Measurements from ENCODE around the gene IRF2BP2.

Gene IRF2BP2

DNA sequence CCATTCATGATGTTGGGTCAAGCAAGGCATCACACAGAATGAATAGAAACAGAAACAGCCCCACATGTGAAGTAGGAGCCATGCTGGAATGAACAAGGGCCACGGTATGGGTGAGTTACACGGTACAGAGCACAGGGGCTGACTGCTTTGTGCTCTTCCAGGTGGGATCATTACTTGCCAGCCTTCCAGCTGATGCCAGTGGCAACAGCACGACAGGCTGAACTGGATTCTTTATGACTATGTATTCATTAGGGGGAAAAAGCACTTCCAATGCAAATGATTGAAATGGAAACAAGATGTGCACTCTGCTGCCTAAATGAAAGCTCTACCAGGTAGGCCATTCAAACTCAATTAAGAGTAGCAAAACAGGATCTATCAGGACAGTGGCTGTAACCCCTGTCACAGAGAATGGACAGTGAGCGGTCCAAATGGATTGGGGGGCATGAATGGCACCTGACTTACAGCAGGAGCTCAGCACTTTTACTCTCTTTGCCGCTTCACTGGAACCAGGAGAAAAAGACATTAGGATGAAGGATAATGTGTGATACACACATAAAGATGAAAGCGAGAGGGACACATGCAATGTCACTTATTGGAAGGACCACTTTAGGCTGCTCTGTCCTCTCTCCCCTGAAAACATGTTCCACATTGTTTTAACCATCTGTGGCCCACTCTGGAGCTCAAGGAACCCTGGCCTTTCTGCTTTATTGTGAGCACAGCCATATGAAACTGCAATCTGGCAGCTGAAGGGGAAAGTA, 23.4 kb upstream of the IRF2BP2 start:
- DNase-seq: no peak

DNA sequence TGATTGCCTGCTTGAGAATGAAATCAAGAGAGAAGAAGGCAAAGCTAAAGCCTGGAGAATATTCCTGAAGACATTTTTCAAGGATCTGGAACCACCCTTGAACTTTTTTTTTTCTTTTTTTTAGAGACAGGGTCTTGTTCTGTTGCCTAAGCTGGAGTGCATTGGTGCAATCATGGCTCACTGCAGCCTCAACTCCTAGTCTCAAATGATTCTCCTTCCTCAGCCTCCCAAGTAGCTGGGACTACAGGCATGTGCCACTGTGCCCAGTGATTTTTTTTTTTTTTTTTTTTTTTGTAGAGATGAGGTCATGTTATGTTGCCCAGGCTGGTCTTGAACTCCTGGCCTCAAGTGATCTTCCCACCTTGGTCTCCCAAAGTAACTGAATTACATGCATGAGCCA, 22.2 kb upstream of the IRF2BP2 start:
- DNase-seq: no peak

- DNase-seq: no peak
These were observed 21.7 kb upstream of the IRF2BP2 start for GRCh38 chr1:234631721-234632125.

DNA sequence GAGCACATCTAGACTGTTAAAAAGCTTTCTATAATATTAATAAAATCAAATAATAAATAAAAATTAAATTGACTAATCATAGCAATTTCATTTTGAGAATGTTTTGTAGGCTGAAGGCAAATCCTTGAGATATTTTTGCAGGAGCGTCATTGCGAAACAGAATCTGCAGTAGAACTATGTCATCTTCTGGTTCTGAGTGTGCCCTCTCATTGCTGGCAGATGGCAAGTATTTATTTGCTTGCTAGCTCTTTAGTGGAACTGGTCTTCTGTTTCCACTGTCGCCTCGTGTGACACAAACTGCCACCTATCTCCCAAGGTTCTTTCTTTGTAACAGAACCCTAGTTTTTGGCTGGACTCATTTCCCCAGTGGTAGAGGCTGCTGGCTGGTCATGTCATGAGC, 19.0 kb upstream of the IRF2BP2 start:
- no peak for DNase-seq

DNA sequence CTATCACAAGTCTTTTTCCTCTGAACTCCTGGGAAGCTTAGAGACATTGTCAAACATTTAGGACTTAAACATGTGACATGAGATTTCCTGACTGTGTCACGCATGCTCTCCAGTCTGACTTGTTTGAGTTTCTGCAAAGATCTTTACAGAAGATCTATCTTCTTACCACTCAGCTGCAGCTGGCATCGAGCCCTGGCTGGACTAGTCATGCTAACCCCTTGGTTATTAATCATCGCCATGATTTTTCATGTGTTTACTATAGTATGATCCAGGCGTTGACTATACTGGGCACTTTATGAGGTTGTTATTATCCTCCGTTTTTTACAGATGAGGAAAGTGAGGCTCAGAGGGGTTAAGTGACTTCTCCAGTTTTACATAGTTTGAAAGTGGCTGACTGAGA, 18.1 kb upstream of the IRF2BP2 start:
- no peak for DNase-seq

GRCh38 chr1:234627009-234627950, 17.3 kb upstream of the IRF2BP2 start:
- no peak for DNase-seq

- DNase-seq: no peak
These were observed 16.4 kb upstream of the IRF2BP2 start for GRCh38 chr1:234626391-234626790.

GRCh38 chr1:234624724-234625117, 14.7 kb upstream of the IRF2BP2 start:
- DNase-seq: no peak

GRCh38 chr1:234621657-234622335, 11.8 kb upstream of the IRF2BP2 start:
- no peak for DNase-seq

DNA sequence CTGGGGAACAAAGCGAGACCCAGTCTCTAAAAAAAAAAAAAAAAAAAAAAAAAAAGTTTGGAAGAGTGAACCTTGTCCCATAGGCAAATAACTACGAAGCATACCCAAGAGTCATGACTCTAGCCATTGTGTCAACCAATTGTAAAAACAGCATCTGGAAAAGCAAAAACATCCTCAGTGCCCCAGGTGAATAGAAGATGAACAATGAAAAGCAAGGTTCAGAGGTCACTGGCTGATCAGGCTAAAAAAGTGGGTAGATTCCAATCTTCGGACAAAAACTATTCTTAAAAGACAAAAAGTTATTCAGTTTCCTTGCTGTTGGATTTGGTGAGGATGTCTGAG, 11.1 kb upstream of the IRF2BP2 start:
- no peak for DNase-seq

GRCh38 chr1:234620272-234621126, 10.5 kb upstream of the IRF2BP2 start:
- no peak for DNase-seq

DNA sequence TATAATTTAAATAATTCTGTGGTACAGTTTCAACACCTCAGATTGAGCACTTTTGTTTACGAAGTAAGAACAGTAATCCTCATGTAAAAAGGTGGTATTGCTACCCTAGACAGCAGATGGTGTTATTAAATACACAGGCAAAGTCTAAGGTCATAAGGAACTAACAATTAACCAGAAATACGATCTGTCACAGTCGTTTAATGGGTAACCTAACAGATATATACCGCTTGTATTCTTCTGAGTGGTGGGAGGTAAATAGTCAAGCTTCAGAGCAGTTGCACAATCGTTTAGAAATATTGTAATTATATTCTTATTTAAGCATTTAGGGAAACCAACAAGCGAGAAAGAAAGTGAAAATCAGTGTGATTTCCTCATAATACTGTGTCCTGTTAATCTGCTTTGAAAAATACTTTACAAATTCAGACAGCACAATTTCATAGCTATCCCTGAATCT, 9.8 kb upstream of the IRF2BP2 start:
- no peak for DNase-seq

- no peak for DNase-seq
These were observed 9.1 kb upstream of the IRF2BP2 start for GRCh38 chr1:234619071-234619480.

DNA sequence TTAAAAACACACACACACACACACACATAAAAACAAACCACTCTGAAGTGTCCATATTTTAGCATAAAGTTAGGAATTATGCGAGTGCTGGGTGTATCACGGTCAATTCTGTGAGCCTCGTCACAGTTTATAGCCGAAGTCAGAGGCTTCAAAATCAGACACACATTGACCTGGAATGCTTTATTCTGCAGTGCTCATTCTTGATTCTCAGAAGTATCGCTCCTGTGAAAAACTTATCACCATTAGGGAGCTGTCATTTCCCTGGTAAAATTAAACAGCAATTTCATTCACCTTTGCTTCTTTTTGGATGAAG, 8.7 kb upstream of the IRF2BP2 start:
- no peak for DNase-seq

DNA sequence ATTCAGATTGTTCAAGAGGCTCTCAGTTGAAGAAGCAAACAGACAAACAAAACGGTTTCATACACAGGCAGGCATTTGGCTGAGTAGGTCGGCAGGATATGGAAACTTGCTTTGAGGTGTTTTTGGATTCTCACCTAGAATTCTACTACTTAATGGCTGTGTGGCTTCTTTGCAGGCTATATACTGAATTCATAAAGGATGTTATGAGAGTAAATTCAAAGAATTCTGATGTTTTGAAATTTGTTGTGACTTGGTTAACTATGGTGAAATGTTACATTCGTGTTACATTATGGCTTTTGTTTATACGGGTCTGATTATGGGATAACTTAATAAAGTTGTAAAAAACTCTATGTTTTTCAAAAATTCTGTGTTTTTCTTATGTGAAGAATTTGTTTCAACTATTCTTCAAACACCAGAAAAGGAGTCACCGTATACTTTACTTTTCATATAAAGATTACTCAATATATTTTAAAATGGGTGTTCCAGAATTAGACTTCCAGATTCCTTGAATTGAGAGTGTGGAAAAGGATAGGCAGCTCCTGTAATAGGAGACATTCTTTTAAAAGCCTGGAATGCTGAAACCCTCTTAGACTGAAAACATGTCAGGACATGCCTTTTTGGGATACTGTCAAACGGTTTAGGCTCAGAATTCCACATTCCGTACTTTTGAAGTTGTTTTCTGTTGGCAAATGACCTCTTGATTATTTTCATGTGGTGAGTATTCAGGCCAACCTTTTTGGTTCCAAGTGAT, 8.2 kb upstream of the IRF2BP2 start:
- no peak for DNase-seq

- no peak for DNase-seq
These were observed 7.4 kb upstream of the IRF2BP2 start for GRCh38 chr1:234617131-234617985.

- DNase-seq: no peak
These were observed 6.7 kb upstream of the IRF2BP2 start for GRCh38 chr1:234616644-234617043.

DNA sequence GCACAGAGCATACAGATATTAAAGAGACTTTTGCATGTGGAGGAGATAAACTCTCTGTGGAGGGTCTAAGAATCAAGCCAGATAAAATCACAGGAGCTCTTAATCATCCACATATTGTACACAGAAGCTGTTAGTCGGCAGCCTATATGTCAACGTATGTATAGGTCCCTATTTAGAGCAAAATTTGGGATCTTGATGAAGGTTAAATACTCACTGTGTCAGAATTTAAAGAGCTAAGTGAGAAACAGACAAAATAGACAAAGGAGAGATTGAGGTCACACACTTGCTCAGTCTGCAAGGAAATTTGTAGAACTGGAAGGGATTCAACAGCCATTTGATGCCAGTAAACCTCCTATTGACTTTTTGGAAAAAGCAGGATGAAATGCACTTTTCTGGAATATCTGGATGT, 4.1 kb upstream of the IRF2BP2 start:
- DNase-seq: no peak

DNA sequence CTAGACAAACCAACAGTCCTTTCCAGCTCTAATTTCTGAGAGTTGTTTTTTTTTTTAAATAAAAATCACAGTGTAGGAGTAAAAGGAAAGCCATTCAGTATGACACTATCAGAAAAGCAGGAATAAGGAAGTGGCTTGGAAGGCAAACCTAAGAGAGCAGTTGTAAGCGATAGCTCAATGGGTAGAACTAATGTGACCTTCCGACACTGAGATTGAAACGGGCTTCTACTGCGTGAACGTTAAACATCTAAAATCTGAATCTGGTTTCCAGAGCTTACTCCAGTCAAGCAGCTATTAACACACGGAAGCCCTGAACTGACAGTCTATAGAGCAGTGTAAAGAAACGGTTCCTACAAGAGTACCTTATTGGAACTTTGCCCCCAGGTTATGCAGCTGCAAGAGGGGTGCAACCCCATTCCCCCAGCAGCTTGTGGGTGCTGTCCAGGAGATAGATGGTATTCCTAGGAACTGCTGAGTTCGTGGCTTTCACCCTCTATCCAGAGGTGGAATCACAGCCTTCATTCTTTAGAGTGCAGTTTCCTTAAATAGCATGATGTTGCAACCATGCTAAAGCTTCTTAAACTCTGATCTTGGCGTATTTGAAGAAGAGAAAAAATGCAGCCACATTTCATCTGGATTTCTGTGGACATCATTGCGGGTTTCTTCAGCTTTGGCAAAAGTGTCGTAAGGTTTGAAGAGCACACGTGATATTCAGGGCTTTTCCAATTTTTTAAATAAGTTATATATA, 3.3 kb upstream of the IRF2BP2 start:
- DNase-seq: no peak
